Upper lobe of left lung (tissue), 4 donors: ENCODE measurements around the gene LTBP1.

Experiments
- POLR2A ChIP-seq, 4 donors: fragments of 450-650 bp; IDR thresholded peaks; one replicate each; pipeline ENCODE4 v1.5.1; 2016 to 2017; ENCODE audit warnings: antibody characterized with exemption in 4 of 4, mild to moderate bottlenecking in 2 of 4
- TF ChIP-seq, protein P1 (sequence below), 6 experiments: fragments of 450-650 bp in 4 of 6; fragments of 200-600 bp in 2 of 6; sonication (generic) in 2 of 6; IDR thresholded peaks; one replicate each; pipeline ENCODE4 v1.5.1; 2016 to 2019; ENCODE audit warnings: antibody characterized with exemption in 6 of 6

DNA sequence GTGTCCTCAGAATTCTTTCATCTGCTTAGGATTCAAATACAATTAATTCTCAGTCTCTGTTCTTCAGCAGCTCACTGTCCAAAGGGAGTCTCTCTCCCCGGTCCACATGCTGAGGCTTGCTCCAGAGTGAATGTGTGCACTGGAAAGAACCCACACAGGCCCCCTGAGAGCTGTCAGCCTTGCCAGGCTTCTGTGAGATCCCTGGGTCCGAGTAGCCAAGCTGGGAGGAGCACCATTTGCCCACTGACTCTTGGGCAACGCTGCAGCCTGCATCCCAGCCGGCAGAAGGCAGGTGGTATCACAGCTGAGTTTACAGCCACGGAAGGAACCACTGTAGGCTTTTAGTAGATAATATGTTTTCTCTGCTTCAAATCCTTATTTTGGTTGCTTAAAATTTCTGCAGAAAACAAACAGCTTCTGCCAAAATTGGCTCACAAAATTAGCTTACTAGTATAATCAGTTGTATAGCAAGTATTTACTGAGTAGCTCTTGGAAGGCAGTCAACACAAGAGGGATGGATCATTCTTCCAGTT is 21.4 kb upstream of the LTBP1 start:
- TF ChIP-seq, protein P1, sequence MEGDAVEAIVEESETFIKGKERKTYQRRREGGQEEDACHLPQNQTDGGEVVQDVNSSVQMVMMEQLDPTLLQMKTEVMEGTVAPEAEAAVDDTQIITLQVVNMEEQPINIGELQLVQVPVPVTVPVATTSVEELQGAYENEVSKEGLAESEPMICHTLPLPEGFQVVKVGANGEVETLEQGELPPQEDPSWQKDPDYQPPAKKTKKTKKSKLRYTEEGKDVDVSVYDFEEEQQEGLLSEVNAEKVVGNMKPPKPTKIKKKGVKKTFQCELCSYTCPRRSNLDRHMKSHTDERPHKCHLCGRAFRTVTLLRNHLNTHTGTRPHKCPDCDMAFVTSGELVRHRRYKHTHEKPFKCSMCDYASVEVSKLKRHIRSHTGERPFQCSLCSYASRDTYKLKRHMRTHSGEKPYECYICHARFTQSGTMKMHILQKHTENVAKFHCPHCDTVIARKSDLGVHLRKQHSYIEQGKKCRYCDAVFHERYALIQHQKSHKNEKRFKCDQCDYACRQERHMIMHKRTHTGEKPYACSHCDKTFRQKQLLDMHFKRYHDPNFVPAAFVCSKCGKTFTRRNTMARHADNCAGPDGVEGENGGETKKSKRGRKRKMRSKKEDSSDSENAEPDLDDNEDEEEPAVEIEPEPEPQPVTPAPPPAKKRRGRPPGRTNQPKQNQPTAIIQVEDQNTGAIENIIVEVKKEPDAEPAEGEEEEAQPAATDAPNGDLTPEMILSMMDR (IDR thresholded peaks at IDR 0.05), result no peak
- TF ChIP-seq POLR2A (IDR thresholded peaks at IDR 0.05), result no peak
